GM12878 (cell line): ENCODE results near the gene RUVBL2. TPM values are rescaled to one million over a fixed set of nuclear protein-coding genes. Genes with fewer than 3 reads are reported as not detected.

Source experiments
- ATF2 ChIP-seq: IDR thresholded peaks from 2 replicates; pipeline ENCODE4 v1.6.1; 2012; ENCODE audit warnings: low read length, inconsistent platforms
- CREB1 ChIP-seq: IDR thresholded peaks from 2 replicates; pipeline ENCODE4 v1.6.1; 2012; ENCODE audit warnings: low read depth, mild to moderate bottlenecking, inconsistent platforms
- DPF2 ChIP-seq: fragments of 450-650 bp; IDR thresholded peaks from 2 replicates; pipeline ENCODE4 v1.6.1; 2017; ENCODE audit warnings: mild to moderate bottlenecking
- E2F4 ChIP-seq: IDR thresholded peaks from 2 replicates; pipeline ENCODE4 v1.6.1; 2012; ENCODE audit warnings: low read depth, low read length, improper control_type of control experiment
- E2F8 ChIP-seq: fragments of 450-650 bp; IDR thresholded peaks from 2 replicates; pipeline ENCODE4 v1.6.1; 2018; ENCODE audit warnings: mild to moderate bottlenecking, low read depth, moderate library complexity; ENCODE audit not compliant: partially characterized antibody
- EZH2 ChIP-seq: IDR thresholded peaks from 2 replicates; pipeline ENCODE4 v1.6.1; 2012; ENCODE audit warnings: low read depth, mild to moderate bottlenecking, control low read depth, inconsistent platforms, low read length, borderline replicate concordance; ENCODE audit not compliant: control insufficient read depth
- FOS ChIP-seq: IDR thresholded peaks from 3 replicates; pipeline ENCODE4 v1.6.1; 2011; ENCODE audit warnings: borderline replicate concordance; ENCODE audit not compliant: insufficient read length; ENCODE audit errors: extremely low read depth
- HDAC6 ChIP-seq: fragments of 200-600 bp; sonication (generic); IDR thresholded peaks from one replicate; pipeline ENCODE4 v1.8.0; 2017; ENCODE audit warnings: antibody characterized with exemption; ENCODE audit not compliant: unreplicated experiment
- JUND ChIP-seq: IDR thresholded peaks from 2 replicates; pipeline ENCODE4 v1.6.1; 2012; ENCODE audit warnings: low read depth, mild to moderate bottlenecking, low read length, improper control_type of control experiment, moderate library complexity
- KAT2A ChIP-seq: conservative IDR thresholded peaks from 2 replicates; pipeline ENCODE4 v1.6.1; 2011; ENCODE audit warnings: low read depth, low read length; ENCODE audit not compliant: control insufficient read depth
- PAX8 ChIP-seq: fragments of 450-650 bp; IDR thresholded peaks from 2 replicates; pipeline ENCODE4 v1.6.1; 2017; ENCODE audit warnings: mild to moderate bottlenecking, moderate library complexity
- PML ChIP-seq: IDR thresholded peaks from 2 replicates; pipeline ENCODE4 v1.6.1; 2012; ENCODE audit warnings: low read length, inconsistent platforms
- POLR2AphosphoS2 ChIP-seq: IDR thresholded peaks from 2 replicates; pipeline ENCODE4 v1.6.1; 2011; ENCODE audit warnings: low read depth, mild to moderate bottlenecking, low read length, improper control_type of control experiment, moderate library complexity
- SIX5 ChIP-seq: IDR thresholded peaks from 2 replicates; pipeline ENCODE4 v1.6.1; 2011; ENCODE audit warnings: mild to moderate bottlenecking, low read depth, low read length, moderate library complexity; ENCODE audit not compliant: severe bottlenecking
- USF1 ChIP-seq: IDR thresholded peaks from 2 replicates; pipeline ENCODE4 v1.6.1; 2011; ENCODE audit warnings: borderline replicate concordance, low read depth, mild to moderate bottlenecking, moderate library complexity, mixed read lengths, low read length; ENCODE audit not compliant: insufficient read depth; ENCODE audit errors: extremely low read length
- USF2 ChIP-seq: IDR thresholded peaks from 2 replicates; pipeline ENCODE4 v1.6.1; 2011; ENCODE audit warnings: low read depth, low read length, improper control_type of control experiment, borderline replicate concordance
- ZNF217 ChIP-seq: fragments of 450-650 bp; IDR thresholded peaks from 2 replicates; pipeline ENCODE4 v1.6.1; 2017; ENCODE audit warnings: antibody characterized with exemption, mild to moderate bottlenecking
- ZNF274 ChIP-seq: IDR thresholded peaks from one replicate; pipeline ENCODE4 v1.8.0; 2011; ENCODE audit not compliant: insufficient read length, insufficient read depth
- ZZZ3 ChIP-seq: IDR thresholded peaks from 2 replicates; pipeline ENCODE4 v1.6.1; 2011; ENCODE audit warnings: low read depth; ENCODE audit not compliant: control insufficient read depth, insufficient read length
- polyA plus RNA-seq, 11 experiments: library from polyadenylated mRNA; depleted of rRNA in 4 of 11; unstranded in 6 of 11; stranded (reverse) in 5 of 11; fragments of >200 nt; fragmentation: Nextera tagmentation in 4 of 11; fragmentation: Illumina TruSeq in 1 of 11; extraction: Ambion mirVana in 4 of 11; extraction: Trizol in 1 of 11; gene quantifications; 1 replicate in 1 of 11; 2 replicates in 10 of 11; pipeline versions ENCODE4 v1.2.1 to v1.2.3, GENCODE V29; 2011 to 2016; ENCODE audit warnings: inconsistent platforms in 2 of 11, missing spikeins in 2 of 11, low read depth in 1 of 11
- total RNA-seq, 4 experiments: library from RNA; depleted of rRNA in 3 of 4; stranded (reverse); fragments of >200 nt in 3 of 4; fragmentation: Illumina TruSeq in 1 of 4; extraction: Trizol in 1 of 4; gene quantifications; 2 replicates each; pipeline versions ENCODE4 v1.2.1 to v1.2.3, GENCODE V29; 2013 to 2021

Gene RUVBL2
- total and polyA plus RNA-seq, 10 of the 15 experiments (the other 5 are each of a cell fraction or from before 2014, with no cell fraction given): 33.8 to 224 (median 125) TPM

- 0 out of 2 replicates have a peak, but pooled peaks have one; percentile 32 for TF ChIP-seq JUND
- TF ChIP-seq ZZZ3: no peak
- no peak for TF ChIP-seq EZH2
- TF ChIP-seq PAX8: no peak
- no peak for TF ChIP-seq USF2
- TF ChIP-seq FOS: peak; percentile 55
- TF ChIP-seq E2F4: no peak
- peak; percentile 69 for TF ChIP-seq POLR2AphosphoS2
- peak; percentile 80 for TF ChIP-seq CREB1
- TF ChIP-seq ZNF217: no peak
- TF ChIP-seq DPF2: peak; percentile 93
- no peak for TF ChIP-seq ZNF274
- no peak for TF ChIP-seq USF1
- TF ChIP-seq PML: peak; percentile 67
- peak; percentile 38 for TF ChIP-seq E2F8
- TF ChIP-seq KAT2A: no peak
- no peak for TF ChIP-seq HDAC6
- TF ChIP-seq SIX5: no peak
- no peak for TF ChIP-seq ATF2
Observed at GRCh38 chr19:48993175-48994034, at the start of gene RUVBL2, which contains the start of gene GYS1 (continued).
